Upper lobe of left lung (tissue), 4 donors: Measurements from ENCODE around the gene CCDC88A.

ENCODE experiments used
- CTCF ChIP-seq, 6 experiments: fragments of 450-650 bp in 4 of 6; fragments of 200-600 bp in 2 of 6; sonication (generic) in 2 of 6; IDR thresholded peaks; one replicate each; pipeline ENCODE4 v1.5.1; 2016 to 2019; ENCODE audit warnings: antibody characterized with exemption in 6 of 6
- EP300 ChIP-seq, 4 donors: sonication (generic); formaldehyde crosslinking; IDR thresholded peaks; one replicate each; pipeline ENCODE4 v1.5.1; 2017; ENCODE audit warnings: antibody characterized with exemption in 4 of 4, control low read depth in 2 of 4
- POLR2A ChIP-seq, 4 donors: fragments of 450-650 bp; IDR thresholded peaks; one replicate each; pipeline ENCODE4 v1.5.1; 2016 to 2017; ENCODE audit warnings: antibody characterized with exemption in 4 of 4, mild to moderate bottlenecking in 2 of 4
- POLR2AphosphoS5 ChIP-seq, 2 donors: sonication (generic); formaldehyde crosslinking; IDR thresholded peaks; one replicate each; pipeline ENCODE4 v1.5.1; 2017; ENCODE audit warnings: antibody characterized with exemption in 2 of 2

- TF ChIP-seq POLR2AphosphoS5 (IDR thresholded peaks at IDR 0.05) (no peak), CTCF (IDR thresholded peaks at IDR 0.05) (no peak), POLR2A (IDR thresholded peaks at IDR 0.05) (no peak), EP300 (IDR thresholded peaks at IDR 0.05) (no peak)
Measured at GRCh38 chr2:55459279-55459678, 39.6 kb upstream of the CCDC88A start.
